Activated T-helper 2 cell treated with anti-CD3 and anti-CD28 coated beads, Interferon-gamma antibody, Interleukin-2, Interleukin-4, amounts not matched to agents 10 μg/mL and 5 μg/mL and 100 μg/mL, durations not matched to agents 14 hours and 24 hours and 36 hours (primary cell): ENCODE results near the gene SLC12A8. TPM values are rescaled to one million over a fixed set of nuclear protein-coding genes. Genes with fewer than 3 reads are reported as not detected.

Experiments
- DNase-seq: peaks from one replicate; pipeline ENCODE4 v3.0.0; 2021; ENCODE audit warnings: low spot score
- H3K27ac Mint-ChIP-seq: one replicate; pipeline ENCODE4 v1.8.0; 2021; ENCODE audit warnings: mixed read lengths
- H3K27me3 Mint-ChIP-seq: one replicate; pipeline ENCODE4 v1.8.0; 2021; ENCODE audit warnings: low read depth, mixed read lengths
- H3K36me3 Mint-ChIP-seq: one replicate; pipeline ENCODE4 v1.8.0; 2021; ENCODE audit warnings: low read depth, mixed read lengths
- H3K4me1 Mint-ChIP-seq: one replicate; pipeline ENCODE4 v1.8.0; 2021; ENCODE audit warnings: low read depth, mixed read lengths
- H3K4me3 Mint-ChIP-seq: one replicate; pipeline ENCODE4 v1.8.0; 2021; ENCODE audit warnings: low read depth, mild to moderate bottlenecking, moderate library complexity, mixed read lengths
- H3K9me3 Mint-ChIP-seq: one replicate; pipeline ENCODE4 v1.8.0; 2021; ENCODE audit warnings: mixed read lengths
- intact Hi-C: fragments of 100-400 bp; cut with micrococcal nuclease; formaldehyde crosslinking; loops from one replicate; pipeline ENCODE4 v1.15.1; 2023
- total RNA-seq: library from RNA; stranded (reverse); gene quantifications from 2 replicates; pipeline ENCODE4 v1.2.3, GENCODE V29; 2022

The SLC12A8 gene
- total RNA-seq, 1 donor from 2014 or later: 1.3 TPM

DNA sequence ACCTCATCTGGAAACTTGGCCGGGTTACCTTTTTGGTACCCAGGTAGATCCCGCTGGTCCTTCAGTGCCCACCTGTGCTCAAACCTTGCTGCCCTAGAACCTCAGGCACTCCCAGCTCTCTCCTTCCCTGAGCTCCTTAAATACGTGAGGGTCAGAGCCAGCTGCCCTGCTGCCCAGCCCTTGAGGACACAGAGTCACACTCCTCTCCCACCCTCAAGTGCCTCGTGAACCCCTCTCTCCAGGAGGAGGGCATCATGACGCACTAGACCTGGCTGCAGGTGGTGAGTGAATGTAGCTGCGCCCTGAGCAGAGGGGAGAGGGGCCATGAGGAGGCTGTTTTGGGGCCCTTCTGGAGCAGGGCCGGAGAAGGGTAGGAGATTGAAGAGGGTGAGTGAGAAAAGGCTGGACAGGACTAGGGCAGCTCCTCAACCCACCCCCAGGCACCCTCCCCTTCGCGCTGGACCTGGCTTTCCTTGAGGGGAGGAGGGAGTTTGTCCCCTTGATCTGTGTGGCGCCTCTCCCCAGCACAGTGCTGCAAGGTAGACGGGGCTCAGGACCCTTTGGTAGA is 941 bp downstream of the SLC12A8 start:
- H3K36me3 Mint-ChIP-seq: no peaks in the 10 kb centered on the region
- no peak overlapping the region for H3K4me3 Mint-ChIP-seq
- H3K27me3 Mint-ChIP-seq: peaks cover 58% of the 10 kb centered on the region
- DNase-seq: no peak
- intact Hi-C loops: no loop called here
- no peaks in the 10 kb centered on the region for H3K9me3 Mint-ChIP-seq
- H3K27ac Mint-ChIP-seq: no peak overlapping the region
- peaks cover 11% of the 10 kb centered on the region for H3K4me1 Mint-ChIP-seq

DNA sequence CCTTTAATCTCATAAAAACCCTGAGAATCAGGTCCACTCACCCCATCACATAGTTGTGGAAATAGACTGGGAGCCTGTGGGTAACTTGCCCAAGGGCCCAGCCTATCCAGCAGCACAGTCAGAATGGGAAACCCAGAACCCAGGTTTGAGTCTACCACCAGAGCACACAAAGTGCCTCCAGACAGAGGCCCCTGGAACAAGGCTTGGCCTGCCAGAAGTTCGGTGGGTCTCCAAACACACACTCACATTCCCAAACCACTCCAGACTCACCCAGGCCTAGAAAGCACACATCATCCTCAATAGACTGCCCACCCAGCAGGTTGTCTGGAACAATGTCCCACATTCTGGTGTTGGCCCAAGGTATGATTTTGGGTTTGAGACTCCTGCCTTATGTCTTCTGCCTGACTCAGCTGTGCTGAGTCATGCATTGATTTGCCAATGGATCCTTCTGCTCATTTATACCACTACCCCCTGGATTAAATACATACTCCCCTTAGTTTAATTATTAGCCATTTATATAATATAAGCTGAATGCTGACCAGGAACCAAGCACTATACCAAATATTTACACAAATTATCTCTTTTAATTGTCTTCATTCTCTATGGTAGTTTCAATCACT is 4.5 kb downstream of the SLC12A8 start:
- no peaks in the 10 kb centered on the region for H3K36me3 Mint-ChIP-seq
- no peak overlapping the region for H3K4me3 Mint-ChIP-seq
- peaks cover 65% of the 10 kb centered on the region for H3K27me3 Mint-ChIP-seq

DNA sequence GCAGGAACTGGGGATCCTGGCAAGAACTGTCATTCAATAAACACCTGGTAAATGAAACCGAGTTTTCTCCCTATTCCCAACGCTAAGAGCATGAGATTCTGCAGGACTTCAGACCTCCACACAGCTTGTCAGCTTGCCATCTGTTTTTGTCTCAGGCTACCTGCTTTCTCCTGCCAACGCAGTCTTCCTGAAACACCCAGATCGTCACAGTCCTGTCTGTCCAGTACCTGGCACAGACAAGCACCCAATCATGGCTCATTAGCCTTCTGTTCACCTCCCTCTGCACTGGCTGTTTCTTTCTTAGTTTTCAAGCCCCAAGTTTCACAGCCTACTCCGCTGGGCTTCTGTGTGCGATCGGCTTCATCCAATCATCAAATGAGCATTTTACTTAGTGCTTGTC is 5.0 kb downstream of the SLC12A8 start:
- Mint-ChIP-seq H3K27me3 (peaks cover 62% of the 10 kb centered on the region), H3K9me3 (no peaks in the 10 kb centered on the region)
- intact Hi-C loops: no loop called here

More for the DNA sequence above, 4.5 kb downstream of the SLC12A8 start:
- no peak overlapping the region for H3K27ac Mint-ChIP-seq
- H3K9me3 Mint-ChIP-seq: no peaks in the 10 kb centered on the region
- H3K4me1 Mint-ChIP-seq: no peaks in the 10 kb centered on the region
- intact Hi-C loops: no loop called here
- DNase-seq: no peak

DNA sequence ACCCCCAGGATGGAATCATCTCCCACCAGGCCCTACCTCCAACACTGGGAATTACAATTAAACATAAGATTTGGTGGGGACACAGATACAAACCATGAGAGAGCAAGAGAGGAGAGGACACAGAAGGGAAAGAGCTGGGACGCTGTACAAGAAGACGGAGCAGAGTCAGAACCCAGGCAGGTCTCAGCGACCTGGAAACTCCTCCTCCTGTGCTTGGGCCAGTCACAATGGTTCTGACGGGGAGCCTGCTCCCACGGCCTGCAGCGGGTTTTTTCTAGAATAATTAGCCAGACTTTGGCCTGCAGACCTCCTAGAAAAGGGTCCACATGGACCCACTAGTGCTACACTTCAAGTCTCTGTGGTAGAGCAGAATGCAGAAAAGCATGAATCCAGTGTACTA is 5.6 kb downstream of the SLC12A8 start:
- intact Hi-C loops: no loop called here
- Mint-ChIP-seq H3K4me3 (no peak overlapping the region), H3K36me3 (no peaks in the 10 kb centered on the region), H3K4me1 (no peaks in the 10 kb centered on the region), H3K27me3 (peaks cover 64% of the 10 kb centered on the region), H3K9me3 (no peaks in the 10 kb centered on the region), H3K27ac (no peak overlapping the region)
- no peak for DNase-seq

More for the DNA sequence above, 5.0 kb downstream of the SLC12A8 start:
- H3K36me3 Mint-ChIP-seq: no peaks in the 10 kb centered on the region
- H3K4me3 Mint-ChIP-seq: no peak overlapping the region
- H3K4me1 Mint-ChIP-seq: no peaks in the 10 kb centered on the region
- no peak for DNase-seq
- H3K27ac Mint-ChIP-seq: no peak overlapping the region

DNA sequence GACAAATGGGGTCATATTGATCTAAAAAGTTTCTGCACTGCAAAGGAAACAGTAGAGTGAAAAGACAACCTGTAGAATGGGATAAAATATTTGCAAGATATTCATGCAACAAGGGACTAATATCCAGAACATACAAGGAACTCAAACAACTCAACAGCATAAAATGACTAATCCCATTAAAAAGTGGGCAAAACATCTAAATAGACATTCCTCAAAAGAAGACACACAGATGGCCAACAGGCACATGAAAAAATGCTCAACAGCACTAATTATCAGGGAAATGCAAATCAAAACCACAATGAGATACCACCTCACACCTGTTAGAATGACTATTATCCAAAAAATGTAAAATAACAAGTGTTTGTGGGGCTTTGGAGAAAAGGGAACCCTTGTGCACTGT is 8.8 kb downstream of the SLC12A8 start:
- Mint-ChIP-seq H3K4me3 (no peak overlapping the region), H3K9me3 (no peaks in the 10 kb centered on the region), H3K36me3 (no peaks in the 10 kb centered on the region), H3K4me1 (no peaks in the 10 kb centered on the region), H3K27me3 (peaks cover 42% of the 10 kb centered on the region), H3K27ac (no peak overlapping the region)
- intact Hi-C loops: loop anchor here (5.0 kb wide), 1 partner anchor 206 kb away; no protein-coding TSS in a partner anchor
- DNase-seq: no peak

DNA sequence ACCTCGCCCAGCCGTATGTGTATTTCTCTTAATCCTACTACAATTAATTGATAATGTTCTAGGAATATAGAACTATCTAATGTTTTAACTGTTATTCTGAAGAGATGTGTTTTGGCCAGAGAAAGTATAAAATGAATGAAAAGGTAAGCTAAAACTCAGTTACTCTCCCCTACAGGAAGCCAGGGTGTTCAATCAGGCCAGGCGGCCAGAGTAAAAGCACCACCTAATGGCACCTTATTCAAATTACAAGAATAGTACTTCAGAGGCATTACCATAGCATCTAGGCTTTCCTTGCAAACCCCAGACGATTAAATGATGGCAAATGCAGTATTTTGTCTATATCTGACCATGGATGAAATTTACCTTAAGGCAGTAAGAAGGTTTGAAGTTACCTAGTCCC is 10.4 kb downstream of the SLC12A8 start:
- Mint-ChIP-seq H3K27ac (no peak overlapping the region), H3K4me3 (no peak overlapping the region), H3K27me3 (peaks cover 46% of the 10 kb centered on the region), H3K36me3 (no peaks in the 10 kb centered on the region), H3K4me1 (no peaks in the 10 kb centered on the region), H3K9me3 (no peaks in the 10 kb centered on the region)
- DNase-seq: no peak
- intact Hi-C loops: loop anchor here (1.0 to 5.0 kb wide), 2 partner anchors 205 to 274 kb away; no protein-coding TSS in a partner anchor

DNA sequence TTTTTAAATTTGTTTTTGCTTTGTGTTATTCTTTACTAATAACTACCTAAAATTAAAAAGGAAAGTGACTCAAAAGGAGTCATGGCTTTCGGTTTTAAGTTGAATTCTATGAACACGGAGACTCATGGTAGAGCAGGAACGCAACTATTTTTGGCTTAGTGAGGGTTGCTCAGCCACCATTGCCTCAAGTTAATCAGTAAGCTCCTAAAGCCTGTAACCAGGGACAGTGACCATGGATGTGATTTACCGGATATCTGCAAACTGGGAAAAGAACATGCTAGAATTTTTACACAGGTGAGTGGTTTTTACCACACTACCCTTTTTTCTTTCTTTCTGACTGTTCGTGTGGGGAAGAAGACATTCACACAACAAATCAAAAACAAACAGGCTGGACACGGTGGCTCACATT is 11.8 kb downstream of the SLC12A8 start:
- Mint-ChIP-seq H3K9me3 (no peaks in the 10 kb centered on the region), H3K36me3 (no peaks in the 10 kb centered on the region), H3K4me3 (no peak overlapping the region), H3K27ac (no peak overlapping the region), H3K27me3 (peaks cover 45% of the 10 kb centered on the region), H3K4me1 (no peaks in the 10 kb centered on the region)
- intact Hi-C loops: loop anchor here (5.0 kb wide), 1 partner anchor 203 kb away; no protein-coding TSS in a partner anchor
- no peak for DNase-seq

DNA sequence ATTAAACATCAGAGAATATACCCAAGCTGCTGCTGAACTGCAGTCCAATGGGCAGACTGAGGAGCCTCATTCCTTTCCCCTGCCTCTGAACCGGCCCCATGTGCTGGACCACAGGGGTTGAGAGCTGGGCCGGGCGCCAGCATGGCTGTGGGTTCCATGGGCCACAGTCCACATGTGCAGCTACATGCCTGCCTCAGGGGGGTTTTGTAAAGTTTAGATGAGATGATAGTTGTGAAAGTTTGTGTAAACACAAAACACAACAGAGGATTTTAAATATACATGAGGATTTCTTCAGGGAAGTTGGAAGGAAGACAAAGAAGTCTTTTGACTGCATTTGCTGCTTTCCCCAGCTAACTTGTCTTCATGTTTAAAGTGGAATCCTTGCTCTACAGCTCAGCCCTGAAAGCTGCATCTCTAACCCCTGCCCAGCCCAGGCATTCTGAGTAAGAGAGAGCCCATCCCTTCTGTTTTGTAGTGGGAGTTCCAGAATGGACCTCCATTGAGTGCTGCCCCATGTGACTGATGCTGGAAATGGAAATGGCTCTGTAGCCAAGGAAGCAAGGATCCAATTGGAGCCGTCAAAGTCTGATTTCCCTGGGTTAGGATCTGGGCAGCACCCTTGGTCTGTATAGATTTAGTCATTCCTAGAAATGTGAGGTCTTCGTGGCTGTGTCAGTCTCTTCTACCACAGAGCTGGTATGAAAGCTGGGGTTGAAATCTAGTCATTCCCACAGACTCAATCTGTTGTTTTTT is 17.5 kb downstream of the SLC12A8 start:
- peaks cover 44% of the 10 kb centered on the region for H3K27me3 Mint-ChIP-seq
- intact Hi-C loops: loop anchor here (5.0 kb wide), 1 partner anchor 43 kb away; no protein-coding TSS in a partner anchor
- no peaks in the 10 kb centered on the region for H3K9me3 Mint-ChIP-seq
- H3K4me1 Mint-ChIP-seq: peaks cover 7% of the 10 kb centered on the region
- H3K27ac Mint-ChIP-seq: no peak overlapping the region
- H3K4me3 Mint-ChIP-seq: no peak overlapping the region
- H3K36me3 Mint-ChIP-seq: no peaks in the 10 kb centered on the region
- no peak for DNase-seq

DNA sequence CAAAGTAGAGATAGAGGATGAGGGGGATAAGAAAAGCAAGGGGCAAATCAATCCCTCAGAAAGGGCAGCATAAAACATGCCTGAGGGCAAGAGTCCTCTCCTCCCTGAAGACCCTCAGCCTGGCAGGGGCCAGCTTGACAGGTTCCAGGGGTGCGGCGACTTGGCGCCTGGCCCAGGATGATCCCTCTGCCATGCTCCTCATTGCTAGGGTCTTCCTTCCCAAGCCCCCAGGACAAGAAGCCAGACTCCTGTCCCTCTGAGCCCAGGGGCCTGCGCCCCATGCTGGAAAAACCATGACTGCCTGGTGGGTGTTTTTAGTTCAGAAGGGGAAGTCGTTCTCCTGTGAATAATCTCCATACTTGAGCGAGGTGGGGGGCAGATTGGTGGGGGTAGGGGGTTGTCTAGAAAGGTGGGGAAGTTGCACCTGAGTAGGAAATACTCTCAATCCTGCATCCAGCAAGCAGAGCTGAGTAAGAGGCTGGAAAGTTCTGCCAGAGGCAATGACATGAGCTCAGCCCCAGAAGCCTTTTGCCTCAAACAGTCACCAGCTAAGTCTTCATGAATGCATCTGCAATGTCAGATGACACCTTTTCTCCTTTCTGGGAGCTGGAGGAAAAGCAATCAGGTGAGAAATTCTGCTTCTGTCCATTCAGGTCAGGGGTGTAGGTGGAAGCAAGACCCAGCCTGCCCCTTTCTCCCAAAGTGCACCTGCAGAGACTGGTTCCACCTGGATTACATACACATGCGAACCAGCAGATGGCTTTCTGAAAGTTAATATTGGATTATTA is 18.3 kb downstream of the SLC12A8 start:
- Mint-ChIP-seq H3K4me1 (peaks cover 7% of the 10 kb centered on the region), H3K27me3 (peaks cover 44% of the 10 kb centered on the region), H3K27ac (no peak overlapping the region), H3K9me3 (no peaks in the 10 kb centered on the region), H3K36me3 (no peaks in the 10 kb centered on the region), H3K4me3 (no peak overlapping the region)
- intact Hi-C loops: no loop called here
- no peak for DNase-seq

DNA sequence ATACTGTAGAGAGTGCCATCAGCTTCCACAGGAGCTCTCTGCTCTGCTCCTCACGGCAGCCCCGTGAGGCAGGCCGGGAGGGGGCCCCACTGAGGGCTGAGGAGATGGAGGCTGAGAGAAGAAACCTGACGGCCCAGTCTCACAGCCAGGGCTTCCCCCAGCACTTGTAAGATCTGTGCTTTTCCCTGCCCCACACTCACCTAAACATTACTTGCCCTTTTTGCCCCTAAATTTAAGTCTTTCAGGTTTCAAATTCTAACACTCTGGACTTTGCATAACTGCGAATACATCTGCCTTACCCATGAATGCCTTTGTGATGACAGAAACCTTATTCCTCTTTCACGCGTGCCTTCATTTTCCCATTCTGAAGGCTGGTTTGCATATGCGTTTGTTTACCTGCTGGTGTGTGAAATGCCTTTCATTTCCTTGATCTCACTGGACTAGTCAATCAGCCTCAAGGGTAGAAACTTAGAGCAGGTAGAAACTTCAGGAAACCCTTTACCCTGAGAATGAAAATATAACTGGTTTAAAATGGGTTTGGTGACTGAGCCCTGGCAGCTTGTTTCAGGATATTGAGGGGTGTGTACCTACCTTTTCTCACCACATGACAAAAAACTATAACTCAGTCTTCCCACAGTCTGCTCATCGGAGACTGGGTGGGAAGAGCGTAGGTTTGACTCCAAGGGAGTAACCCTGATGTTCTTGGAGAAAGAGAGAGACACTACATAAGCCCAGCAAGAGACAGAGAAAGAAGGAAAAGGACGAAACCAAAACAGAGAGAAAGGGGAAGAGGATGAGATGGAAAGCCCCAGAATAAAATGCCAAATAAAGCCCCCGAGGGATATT is 20.1 kb downstream of the SLC12A8 start:
- no peaks in the 10 kb centered on the region for H3K36me3 Mint-ChIP-seq
- intact Hi-C loops: no loop called here
- no peaks in the 10 kb centered on the region for H3K9me3 Mint-ChIP-seq

DNA sequence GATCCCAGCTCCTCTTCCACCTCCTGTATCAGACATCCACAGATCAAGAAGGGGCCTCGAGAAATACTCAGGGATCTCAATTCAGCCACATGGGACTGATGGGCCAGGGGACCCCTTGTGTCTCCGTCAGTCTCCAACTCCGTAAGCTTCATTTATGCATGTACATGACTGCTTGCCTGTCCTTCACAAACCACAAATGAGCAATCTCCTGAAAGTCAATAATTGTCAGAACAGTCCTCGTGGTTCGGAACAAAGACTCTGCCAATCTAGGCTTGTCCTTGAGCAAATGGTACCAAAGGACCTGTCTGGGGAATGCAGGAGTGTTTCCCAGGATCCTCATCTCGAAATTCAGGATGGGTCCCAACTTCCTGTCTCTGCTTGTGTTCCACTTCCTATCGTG is 20.8 kb downstream of the SLC12A8 start:
- no peak for DNase-seq
- Mint-ChIP-seq H3K27me3 (peaks cover 33% of the 10 kb centered on the region), H3K27ac (no peak overlapping the region), H3K4me1 (peaks cover 7% of the 10 kb centered on the region), H3K36me3 (no peaks in the 10 kb centered on the region), H3K4me3 (no peak overlapping the region), H3K9me3 (no peaks in the 10 kb centered on the region)
- intact Hi-C loops: no loop called here

More for the DNA sequence above, 20.1 kb downstream of the SLC12A8 start:
- Mint-ChIP-seq H3K27ac (no peak overlapping the region), H3K4me1 (peaks cover 7% of the 10 kb centered on the region), H3K27me3 (peaks cover 35% of the 10 kb centered on the region), H3K4me3 (no peak overlapping the region)
- DNase-seq: no peak

DNA sequence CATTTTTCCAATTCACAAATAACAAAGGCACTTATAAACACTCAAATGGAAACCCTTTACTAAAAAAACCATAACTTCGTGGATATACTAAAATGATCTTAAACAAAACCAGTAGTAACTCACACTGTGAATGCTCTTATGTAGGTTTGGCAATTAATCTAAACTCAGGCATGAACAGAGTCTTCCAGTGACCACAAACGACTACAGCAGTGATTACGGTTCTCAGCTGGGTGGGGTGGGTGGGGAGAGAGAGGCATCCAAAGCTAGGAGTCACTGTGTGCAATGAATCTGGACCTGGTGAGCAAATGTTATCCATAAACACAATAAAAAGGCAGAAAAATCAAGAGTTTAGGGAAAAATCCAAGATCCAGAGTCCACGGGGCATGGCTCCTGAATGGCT is 21.3 kb downstream of the SLC12A8 start:
- Mint-ChIP-seq H3K27ac (no peak overlapping the region), H3K4me1 (peaks cover 9% of the 10 kb centered on the region), H3K4me3 (no peak overlapping the region), H3K9me3 (no peaks in the 10 kb centered on the region), H3K36me3 (no peaks in the 10 kb centered on the region), H3K27me3 (peaks cover 28% of the 10 kb centered on the region)
- intact Hi-C loops: no loop called here
- DNase-seq: no peak
